ENCODE data around the gene WAS. TPM values are rescaled to one million over a fixed set of nuclear protein-coding genes. Genes with fewer than 3 reads are reported as not detected.

WAS gene
- total and polyA plus RNA-seq, 2 experiments from 2014 or later, result 0.32 to 0.56 TPM

DNA sequence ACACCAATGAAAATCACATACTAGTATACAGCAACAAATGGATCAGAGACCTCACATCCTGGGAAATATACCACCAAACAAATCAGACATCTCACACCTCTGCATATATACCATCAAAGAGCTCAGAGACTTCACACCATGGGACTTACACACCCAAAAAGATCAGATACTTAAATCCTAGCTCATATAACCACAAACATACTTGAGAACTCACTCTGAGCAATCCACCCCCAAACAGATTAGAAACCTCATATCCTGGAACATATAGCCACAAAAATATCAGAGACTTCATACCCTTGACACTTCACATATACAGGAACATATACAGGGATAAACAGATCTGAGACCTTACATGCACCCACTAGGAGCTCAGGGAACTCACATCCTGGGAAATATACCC is 45.1 kb downstream of the WAS start:
- Mint-ChIP-seq H3K36me3 (ENCODE audit: low read depth) (no peaks in the 10 kb centered on the region), H3K4me3 (no peak overlapping the region), H3K9me3 (no peaks in the 10 kb centered on the region), H3K4me1 (no peaks in the 10 kb centered on the region; the same call in 2 of the 3 replicates), H3K27ac (no peak overlapping the region), H3K27me3 (ENCODE audit: insufficient read depth, low read depth, poor library complexity) (no peaks in the 10 kb centered on the region)
- H3K79me2 ChIP-seq (replicated peaks; ENCODE audit: insufficient read depth), result no peaks in the 10 kb centered on the region
- no peaks in the 10 kb centered on the region for H4K20me1 ChIP-seq (replicated peaks; ENCODE audit: insufficient read depth)
- no peaks in the 10 kb centered on the region for H3K4me1 ChIP-seq (ENCODE audit: insufficient read depth)
- no peaks in the 10 kb centered on the region for H3K36me3 ChIP-seq (ENCODE audit: insufficient read depth)
- DNase-seq (ENCODE audit: low spot score), result no peak
- TF ChIP-seq, protein P1, sequence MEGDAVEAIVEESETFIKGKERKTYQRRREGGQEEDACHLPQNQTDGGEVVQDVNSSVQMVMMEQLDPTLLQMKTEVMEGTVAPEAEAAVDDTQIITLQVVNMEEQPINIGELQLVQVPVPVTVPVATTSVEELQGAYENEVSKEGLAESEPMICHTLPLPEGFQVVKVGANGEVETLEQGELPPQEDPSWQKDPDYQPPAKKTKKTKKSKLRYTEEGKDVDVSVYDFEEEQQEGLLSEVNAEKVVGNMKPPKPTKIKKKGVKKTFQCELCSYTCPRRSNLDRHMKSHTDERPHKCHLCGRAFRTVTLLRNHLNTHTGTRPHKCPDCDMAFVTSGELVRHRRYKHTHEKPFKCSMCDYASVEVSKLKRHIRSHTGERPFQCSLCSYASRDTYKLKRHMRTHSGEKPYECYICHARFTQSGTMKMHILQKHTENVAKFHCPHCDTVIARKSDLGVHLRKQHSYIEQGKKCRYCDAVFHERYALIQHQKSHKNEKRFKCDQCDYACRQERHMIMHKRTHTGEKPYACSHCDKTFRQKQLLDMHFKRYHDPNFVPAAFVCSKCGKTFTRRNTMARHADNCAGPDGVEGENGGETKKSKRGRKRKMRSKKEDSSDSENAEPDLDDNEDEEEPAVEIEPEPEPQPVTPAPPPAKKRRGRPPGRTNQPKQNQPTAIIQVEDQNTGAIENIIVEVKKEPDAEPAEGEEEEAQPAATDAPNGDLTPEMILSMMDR (conservative IDR thresholded peaks at IDR 0.05; ENCODE audit: low read depth in 2 of 2), result no peak
- TF ChIP-seq STAT1 (IDR thresholded peaks at IDR 0.05; ENCODE audit: unreplicated experiment) (no peak), NANOG (IDR thresholded peaks at IDR 0.05; ENCODE audit: borderline replicate concordance) (no peak), EZH2 (IDR thresholded peaks at IDR 0.05; ENCODE audit: low read depth, unreplicated experiment) (no peak), CREB1 (CRISPR knock-in tag; IDR thresholded peaks at IDR 0.05; ENCODE audit: low read depth) (no peak), ZNF114 (CRISPR knock-in tag; IDR thresholded peaks at IDR 0.05) (no peak), ZNF331 (CRISPR knock-in tag; IDR thresholded peaks at IDR 0.05; ENCODE audit: low read depth) (no peak), POLR2AphosphoS5 (IDR thresholded peaks at IDR 0.05; ENCODE audit: low read depth) (no peak), JUNB (IDR thresholded peaks at IDR 0.05; ENCODE audit: unreplicated experiment) (no peak), EZH2phosphoT487 (IDR thresholded peaks at IDR 0.05; ENCODE audit: unreplicated experiment) (no peak)
- TF ChIP-seq, protein P2, sequence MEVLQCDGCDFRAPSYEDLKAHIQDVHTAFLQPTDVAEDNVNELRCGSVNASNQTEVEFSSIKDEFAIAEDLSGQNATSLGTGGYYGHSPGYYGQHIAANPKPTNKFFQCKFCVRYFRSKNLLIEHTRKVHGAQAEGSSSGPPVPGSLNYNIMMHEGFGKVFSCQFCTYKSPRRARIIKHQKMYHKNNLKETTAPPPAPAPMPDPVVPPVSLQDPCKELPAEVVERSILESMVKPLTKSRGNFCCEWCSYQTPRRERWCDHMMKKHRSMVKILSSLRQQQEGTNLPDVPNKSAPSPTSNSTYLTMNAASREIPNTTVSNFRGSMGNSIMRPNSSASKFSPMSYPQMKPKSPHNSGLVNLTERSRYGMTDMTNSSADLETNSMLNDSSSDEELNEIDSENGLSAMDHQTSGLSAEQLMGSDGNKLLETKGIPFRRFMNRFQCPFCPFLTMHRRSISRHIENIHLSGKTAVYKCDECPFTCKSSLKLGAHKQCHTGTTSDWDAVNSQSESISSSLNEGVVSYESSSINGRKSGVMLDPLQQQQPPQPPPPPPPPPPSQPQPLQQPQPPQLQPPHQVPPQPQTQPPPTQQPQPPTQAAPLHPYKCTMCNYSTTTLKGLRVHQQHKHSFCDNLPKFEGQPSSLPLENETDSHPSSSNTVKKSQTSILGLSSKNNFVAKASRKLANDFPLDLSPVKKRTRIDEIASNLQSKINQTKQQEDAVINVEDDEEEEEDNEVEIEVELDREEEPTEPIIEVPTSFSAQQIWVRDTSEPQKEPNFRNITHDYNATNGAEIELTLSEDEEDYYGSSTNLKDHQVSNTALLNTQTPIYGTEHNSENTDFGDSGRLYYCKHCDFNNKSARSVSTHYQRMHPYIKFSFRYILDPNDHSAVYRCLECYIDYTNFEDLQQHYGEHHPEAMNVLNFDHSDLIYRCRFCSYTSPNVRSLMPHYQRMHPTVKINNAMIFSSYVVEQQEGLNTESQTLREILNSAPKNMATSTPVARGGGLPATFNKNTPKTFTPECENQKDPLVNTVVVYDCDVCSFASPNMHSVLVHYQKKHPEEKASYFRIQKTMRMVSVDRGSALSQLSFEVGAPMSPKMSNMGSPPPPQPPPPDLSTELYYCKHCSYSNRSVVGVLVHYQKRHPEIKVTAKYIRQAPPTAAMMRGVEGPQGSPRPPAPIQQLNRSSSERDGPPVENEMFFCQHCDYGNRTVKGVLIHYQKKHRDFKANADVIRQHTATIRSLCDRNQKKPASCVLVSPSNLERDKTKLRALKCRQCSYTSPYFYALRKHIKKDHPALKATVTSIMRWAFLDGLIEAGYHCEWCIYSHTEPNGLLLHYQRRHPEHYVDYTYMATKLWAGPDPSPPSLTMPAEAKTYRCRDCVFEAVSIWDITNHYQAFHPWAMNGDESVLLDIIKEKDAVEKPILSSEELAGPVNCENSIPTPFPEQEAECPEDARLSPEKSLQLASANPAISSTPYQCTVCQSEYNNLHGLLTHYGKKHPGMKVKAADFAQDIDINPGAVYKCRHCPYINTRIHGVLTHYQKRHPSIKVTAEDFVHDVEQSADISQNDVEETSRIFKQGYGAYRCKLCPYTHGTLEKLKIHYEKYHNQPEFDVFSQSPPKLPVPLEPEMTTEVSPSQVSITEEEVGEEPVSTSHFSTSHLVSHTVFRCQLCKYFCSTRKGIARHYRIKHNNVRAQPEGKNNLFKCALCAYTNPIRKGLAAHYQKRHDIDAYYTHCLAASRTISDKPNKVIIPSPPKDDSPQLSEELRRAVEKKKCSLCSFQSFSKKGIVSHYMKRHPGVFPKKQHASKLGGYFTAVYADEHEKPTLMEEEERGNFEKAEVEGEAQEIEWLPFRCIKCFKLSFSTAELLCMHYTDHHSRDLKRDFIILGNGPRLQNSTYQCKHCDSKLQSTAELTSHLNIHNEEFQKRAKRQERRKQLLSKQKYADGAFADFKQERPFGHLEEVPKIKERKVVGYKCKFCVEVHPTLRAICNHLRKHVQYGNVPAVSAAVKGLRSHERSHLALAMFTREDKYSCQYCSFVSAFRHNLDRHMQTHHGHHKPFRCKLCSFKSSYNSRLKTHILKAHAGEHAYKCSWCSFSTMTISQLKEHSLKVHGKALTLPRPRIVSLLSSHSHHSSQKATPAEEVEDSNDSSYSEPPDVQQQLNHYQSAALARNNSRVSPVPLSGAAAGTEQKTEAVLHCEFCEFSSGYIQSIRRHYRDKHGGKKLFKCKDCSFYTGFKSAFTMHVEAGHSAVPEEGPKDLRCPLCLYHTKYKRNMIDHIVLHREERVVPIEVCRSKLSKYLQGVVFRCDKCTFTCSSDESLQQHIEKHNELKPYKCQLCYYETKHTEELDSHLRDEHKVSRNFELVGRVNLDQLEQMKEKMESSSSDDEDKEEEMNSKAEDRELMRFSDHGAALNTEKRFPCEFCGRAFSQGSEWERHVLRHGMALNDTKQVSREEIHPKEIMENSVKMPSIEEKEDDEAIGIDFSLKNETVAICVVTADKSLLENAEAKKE (CRISPR knock-in tag; IDR thresholded peaks at IDR 0.05), result no peak
- TF ChIP-seq, protein P3, sequence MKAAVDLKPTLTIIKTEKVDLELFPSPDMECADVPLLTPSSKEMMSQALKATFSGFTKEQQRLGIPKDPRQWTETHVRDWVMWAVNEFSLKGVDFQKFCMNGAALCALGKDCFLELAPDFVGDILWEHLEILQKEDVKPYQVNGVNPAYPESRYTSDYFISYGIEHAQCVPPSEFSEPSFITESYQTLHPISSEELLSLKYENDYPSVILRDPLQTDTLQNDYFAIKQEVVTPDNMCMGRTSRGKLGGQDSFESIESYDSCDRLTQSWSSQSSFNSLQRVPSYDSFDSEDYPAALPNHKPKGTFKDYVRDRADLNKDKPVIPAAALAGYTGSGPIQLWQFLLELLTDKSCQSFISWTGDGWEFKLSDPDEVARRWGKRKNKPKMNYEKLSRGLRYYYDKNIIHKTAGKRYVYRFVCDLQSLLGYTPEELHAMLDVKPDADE (IDR thresholded peaks at IDR 0.05), result no peak
- TF ChIP-seq, protein P4, sequence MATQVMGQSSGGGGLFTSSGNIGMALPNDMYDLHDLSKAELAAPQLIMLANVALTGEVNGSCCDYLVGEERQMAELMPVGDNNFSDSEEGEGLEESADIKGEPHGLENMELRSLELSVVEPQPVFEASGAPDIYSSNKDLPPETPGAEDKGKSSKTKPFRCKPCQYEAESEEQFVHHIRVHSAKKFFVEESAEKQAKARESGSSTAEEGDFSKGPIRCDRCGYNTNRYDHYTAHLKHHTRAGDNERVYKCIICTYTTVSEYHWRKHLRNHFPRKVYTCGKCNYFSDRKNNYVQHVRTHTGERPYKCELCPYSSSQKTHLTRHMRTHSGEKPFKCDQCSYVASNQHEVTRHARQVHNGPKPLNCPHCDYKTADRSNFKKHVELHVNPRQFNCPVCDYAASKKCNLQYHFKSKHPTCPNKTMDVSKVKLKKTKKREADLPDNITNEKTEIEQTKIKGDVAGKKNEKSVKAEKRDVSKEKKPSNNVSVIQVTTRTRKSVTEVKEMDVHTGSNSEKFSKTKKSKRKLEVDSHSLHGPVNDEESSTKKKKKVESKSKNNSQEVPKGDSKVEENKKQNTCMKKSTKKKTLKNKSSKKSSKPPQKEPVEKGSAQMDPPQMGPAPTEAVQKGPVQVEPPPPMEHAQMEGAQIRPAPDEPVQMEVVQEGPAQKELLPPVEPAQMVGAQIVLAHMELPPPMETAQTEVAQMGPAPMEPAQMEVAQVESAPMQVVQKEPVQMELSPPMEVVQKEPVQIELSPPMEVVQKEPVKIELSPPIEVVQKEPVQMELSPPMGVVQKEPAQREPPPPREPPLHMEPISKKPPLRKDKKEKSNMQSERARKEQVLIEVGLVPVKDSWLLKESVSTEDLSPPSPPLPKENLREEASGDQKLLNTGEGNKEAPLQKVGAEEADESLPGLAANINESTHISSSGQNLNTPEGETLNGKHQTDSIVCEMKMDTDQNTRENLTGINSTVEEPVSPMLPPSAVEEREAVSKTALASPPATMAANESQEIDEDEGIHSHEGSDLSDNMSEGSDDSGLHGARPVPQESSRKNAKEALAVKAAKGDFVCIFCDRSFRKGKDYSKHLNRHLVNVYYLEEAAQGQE (IDR thresholded peaks at IDR 0.05; ENCODE audit: unreplicated experiment), result no peak
- no peaks in the 10 kb centered on the region for H3F3A ChIP-seq (replicated peaks; ENCODE audit: low read depth)
- no peak overlapping the region for H3K4me2 ChIP-seq
- no peak for ATAC-seq
- H3K4me3 ChIP-seq, result no peak overlapping the region
- no peaks in the 10 kb centered on the region for H3K9me2 ChIP-seq (ENCODE audit: insufficient read depth)
- no peak overlapping the region for H3K27ac ChIP-seq (ENCODE audit: low read depth)
- H2AFZ ChIP-seq, result no peak overlapping the region
- H3K27me3 ChIP-seq (ENCODE audit: insufficient read depth), result no peaks in the 10 kb centered on the region
